VCaP (cell line): Measurements from ENCODE around the gene KIF1C.
"Not testable (repeated sequence)": the region's sequence is repeated elsewhere in the genome, so short reads cannot be mapped to it uniquely, and the experiment has no call there.

Experiments used
- H3K27ac ChIP-seq: fragments of 450-650 bp; 2 replicates; pipeline ENCODE4 v1.5.1; 2017
- CTCF ChIP-seq: fragments of 450-650 bp; conservative IDR thresholded peaks from 2 replicates; pipeline ENCODE4 v1.5.1; 2017; ENCODE audit warnings: mild to moderate bottlenecking, moderate library complexity

Gene KIF1C

DNA sequence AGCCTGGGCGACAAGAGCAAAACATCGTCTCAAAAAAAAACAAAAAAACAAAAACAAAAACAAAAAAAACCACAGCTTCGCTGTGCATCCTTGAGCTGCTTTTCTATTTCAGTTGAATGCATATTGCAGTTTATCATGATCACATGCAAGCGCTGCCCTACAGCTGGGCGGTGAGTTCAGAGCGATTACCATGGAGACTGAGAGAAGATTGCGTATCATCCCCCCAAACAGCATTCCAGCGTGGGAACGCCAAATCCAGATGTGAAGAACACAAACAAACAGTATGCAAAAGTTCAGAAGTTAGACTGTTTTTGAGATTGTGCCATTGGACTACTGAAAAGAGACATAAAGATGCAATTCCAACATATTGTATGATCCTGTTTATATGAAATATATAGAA lies 52.5 kb downstream of the KIF1C start:
- no peak overlapping the region for H3K27ac ChIP-seq
- TF ChIP-seq CTCF: no peak

DNA sequence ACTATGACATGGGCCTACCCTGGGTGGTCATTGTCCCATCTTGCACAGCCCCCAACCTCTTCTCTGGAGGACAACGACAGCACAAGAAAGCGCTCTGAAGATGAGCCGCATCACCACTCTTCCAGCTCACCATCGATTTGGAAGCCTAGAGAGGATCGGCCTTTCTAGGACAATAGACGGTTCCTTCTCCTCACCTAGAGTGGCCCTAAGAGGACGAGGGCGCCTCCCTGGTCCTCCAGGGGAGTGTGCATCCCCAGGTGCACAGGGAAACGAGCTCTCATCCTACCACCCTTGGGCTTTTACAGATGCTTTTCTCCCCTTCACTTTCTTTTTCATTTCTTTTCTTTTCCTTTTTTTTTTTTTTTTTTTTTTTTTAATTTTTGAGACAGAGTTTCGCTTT lies 57.8 kb downstream of the KIF1C start:
- TF ChIP-seq CTCF: no peak
- no peak overlapping the region for H3K27ac ChIP-seq

DNA sequence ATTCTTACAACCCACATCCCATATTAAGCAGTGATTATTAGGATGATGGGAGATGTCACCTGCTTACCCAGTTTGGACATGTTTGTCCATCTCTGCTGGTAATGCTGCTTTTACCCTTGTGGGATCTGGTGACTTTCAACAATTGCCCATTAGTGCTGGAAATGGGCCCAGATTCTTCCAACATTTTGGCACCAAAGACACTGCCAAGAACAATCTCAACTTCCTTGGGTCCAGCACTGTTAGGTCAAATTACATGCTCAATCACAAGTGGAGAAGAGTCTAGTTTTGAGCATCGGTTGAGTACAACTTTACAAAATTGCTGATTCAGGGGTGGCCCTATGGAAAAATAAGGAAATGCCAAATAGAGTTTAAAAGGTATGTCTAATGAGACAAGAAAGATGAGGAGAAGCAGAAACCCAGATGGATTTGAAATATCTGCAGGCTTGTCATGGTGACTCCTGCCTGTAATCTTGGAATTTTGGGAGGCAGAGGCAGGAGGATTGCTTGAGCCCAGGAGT lies 67.5 kb downstream of the KIF1C start:
- no peak for TF ChIP-seq CTCF

DNA sequence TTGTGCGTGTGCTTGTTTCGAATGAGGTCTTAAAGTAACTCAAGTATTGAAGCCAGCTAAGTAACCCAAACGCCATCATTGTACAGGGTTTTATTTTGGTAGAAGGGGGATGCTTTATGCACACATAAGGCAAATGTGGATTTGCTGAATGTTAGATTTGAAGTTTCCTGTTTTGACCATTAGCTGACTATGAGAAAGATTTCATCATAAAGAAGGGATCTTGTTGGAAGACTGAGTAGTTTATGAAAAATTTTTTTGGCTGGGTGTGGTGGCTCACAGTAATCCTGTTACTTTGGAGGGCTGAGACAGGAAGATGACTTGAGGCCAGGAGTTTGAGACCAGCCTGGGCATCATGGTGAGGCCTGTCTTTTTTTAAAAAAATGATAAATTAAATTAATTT lies 70.5 kb downstream of the KIF1C start:
- H3K27ac ChIP-seq: no peak overlapping the region
- TF ChIP-seq CTCF: no peak

More for the DNA sequence above, 67.5 kb downstream of the KIF1C start:
- H3K27ac ChIP-seq: no peak overlapping the region

GRCh38 chr17:5069724-5070123 lies 72.0 kb downstream of the KIF1C start:
- H3K27ac ChIP-seq: no peak overlapping the region
- TF ChIP-seq CTCF: no peak

DNA sequence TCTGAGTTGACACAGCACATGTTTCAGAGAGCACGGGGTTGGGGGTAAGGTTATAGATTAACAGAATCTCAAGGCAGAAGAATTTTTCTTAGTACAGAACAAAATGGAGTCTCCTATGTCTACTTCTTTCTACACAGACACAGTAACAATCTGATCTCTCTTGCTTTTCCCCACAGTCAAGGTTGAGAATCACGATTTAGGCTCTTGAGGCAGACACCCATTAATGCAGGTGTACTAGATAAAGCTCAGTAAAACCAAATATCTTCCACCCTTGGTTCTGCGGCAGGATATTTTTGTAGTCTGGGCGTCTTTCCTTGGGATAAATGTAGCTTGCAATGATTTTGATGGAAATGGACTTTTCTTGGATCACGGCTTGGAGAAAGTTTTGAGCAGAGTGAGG lies 77.7 kb downstream of the KIF1C start:
- H3K27ac ChIP-seq: not testable (repeated sequence)

- peak overlapping the region; percentile 79 for H3K27ac ChIP-seq
Observed at GRCh38 chr17:5077275-5077674, 79.5 kb downstream of the KIF1C start.

DNA sequence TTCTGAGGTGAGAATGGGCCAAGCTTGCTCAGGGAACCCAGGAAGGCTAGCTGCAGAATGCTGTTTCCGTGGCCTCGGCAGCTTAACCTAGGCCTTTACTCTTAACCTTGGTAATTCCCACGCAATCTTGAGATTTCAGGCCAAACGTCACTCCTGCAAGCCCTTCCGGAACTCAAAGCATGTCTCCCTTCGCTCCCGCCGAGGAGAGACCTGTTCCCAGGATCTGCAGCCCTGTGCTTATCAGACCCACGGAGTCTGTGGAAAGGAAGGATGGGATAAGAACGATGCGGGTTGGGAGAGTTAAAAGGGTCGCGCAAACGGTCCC lies 80.0 kb downstream of the KIF1C start:
- peak overlapping the region; percentile 79 for H3K27ac ChIP-seq

More for the DNA sequence above, 80.0 kb downstream of the KIF1C start:
- TF ChIP-seq CTCF: no peak
